Parathyroid adenoma (tissue), 2 donors: ENCODE results near the gene COL4A2.

Experiments
- H2AFZ ChIP-seq: fragments of 300-600 bp; sonication (generic); one replicate; pipeline ENCODE4 v1.7.0; 2017; ENCODE audit warnings: antibody characterized with exemption, mild to moderate bottlenecking
- H3K27ac ChIP-seq: fragments of 300-600 bp; sonication (generic); one replicate; pipeline ENCODE4 v1.7.0; 2017
- H3K27me3 ChIP-seq: fragments of 300-600 bp; sonication (generic); one replicate; pipeline ENCODE4 v1.7.0; 2017; ENCODE audit warnings: low read length; ENCODE audit not compliant: control insufficient read depth, insufficient read depth
- H3K36me3 ChIP-seq: fragments of 300-600 bp; sonication (generic); one replicate; pipeline ENCODE4 v1.7.0; 2017; ENCODE audit warnings: low read length; ENCODE audit not compliant: control insufficient read depth, insufficient read depth
- H3K4me1 ChIP-seq: fragments of 300-600 bp; sonication (generic); one replicate; pipeline ENCODE4 v1.7.0; 2017; ENCODE audit warnings: control low read depth
- H3K4me2 ChIP-seq: fragments of 300-600 bp; sonication (generic); one replicate; pipeline ENCODE4 v1.7.0; 2017; ENCODE audit warnings: low read length
- H3K4me3 ChIP-seq: fragments of 300-600 bp; sonication (generic); one replicate; pipeline ENCODE4 v1.7.0; 2017; ENCODE audit warnings: low read depth, low read length
- H3K79me2 ChIP-seq: fragments of 300-600 bp; sonication (generic); one replicate; pipeline ENCODE4 v1.7.0; 2017; ENCODE audit warnings: control low read depth
- H3K9ac ChIP-seq: fragments of 300-600 bp; sonication (generic); one replicate; pipeline ENCODE4 v1.7.0; 2017; ENCODE audit warnings: mild to moderate bottlenecking
- H3K9me3 ChIP-seq: fragments of 300-600 bp; sonication (generic); one replicate; pipeline ENCODE4 v1.7.0; 2017; ENCODE audit warnings: low read length; ENCODE audit not compliant: control insufficient read depth
- TF ChIP-seq, protein P1 (sequence below): fragments of 300-600 bp; sonication (generic); IDR thresholded peaks from one replicate; pipeline ENCODE4 v1.7.0; 2017; ENCODE audit warnings: antibody characterized with exemption, mild to moderate bottlenecking
- donor health status: primary hyperparathyroidism.

The COL4A2 gene

DNA sequence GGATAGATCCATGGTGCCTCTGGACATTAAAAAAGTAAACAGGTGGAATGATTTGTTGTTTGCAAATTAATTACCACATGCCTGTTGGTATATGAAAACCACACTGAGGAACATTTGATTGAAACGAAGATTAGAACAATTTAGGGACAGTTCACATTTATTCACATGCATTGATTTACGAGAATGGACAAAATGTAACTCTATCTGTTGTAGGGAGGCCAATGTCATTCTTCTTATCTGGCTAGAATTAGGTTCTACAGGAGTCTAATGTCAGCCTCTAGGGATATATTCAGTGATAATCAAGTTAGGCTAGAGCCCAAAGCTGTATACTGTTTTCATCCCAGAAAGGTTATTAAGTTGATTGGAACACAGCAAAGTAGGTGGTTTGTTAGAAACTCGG is 125.4 kb downstream of the COL4A2 start:
- TF ChIP-seq, protein P1, sequence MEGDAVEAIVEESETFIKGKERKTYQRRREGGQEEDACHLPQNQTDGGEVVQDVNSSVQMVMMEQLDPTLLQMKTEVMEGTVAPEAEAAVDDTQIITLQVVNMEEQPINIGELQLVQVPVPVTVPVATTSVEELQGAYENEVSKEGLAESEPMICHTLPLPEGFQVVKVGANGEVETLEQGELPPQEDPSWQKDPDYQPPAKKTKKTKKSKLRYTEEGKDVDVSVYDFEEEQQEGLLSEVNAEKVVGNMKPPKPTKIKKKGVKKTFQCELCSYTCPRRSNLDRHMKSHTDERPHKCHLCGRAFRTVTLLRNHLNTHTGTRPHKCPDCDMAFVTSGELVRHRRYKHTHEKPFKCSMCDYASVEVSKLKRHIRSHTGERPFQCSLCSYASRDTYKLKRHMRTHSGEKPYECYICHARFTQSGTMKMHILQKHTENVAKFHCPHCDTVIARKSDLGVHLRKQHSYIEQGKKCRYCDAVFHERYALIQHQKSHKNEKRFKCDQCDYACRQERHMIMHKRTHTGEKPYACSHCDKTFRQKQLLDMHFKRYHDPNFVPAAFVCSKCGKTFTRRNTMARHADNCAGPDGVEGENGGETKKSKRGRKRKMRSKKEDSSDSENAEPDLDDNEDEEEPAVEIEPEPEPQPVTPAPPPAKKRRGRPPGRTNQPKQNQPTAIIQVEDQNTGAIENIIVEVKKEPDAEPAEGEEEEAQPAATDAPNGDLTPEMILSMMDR, result no peak
- Histone ChIP-seq H3K4me2 (no peak overlapping the region), H3K27me3 (no peaks in the 10 kb centered on the region), H3K9me3 (no peaks in the 10 kb centered on the region), H3K4me3 (no peak overlapping the region), H3K79me2 (no peaks in the 10 kb centered on the region), H2AFZ (no peak overlapping the region), H3K27ac (no peak overlapping the region), H3K36me3 (no peaks in the 10 kb centered on the region), H3K4me1 (no peaks in the 10 kb centered on the region), H3K9ac (no peak overlapping the region)

DNA sequence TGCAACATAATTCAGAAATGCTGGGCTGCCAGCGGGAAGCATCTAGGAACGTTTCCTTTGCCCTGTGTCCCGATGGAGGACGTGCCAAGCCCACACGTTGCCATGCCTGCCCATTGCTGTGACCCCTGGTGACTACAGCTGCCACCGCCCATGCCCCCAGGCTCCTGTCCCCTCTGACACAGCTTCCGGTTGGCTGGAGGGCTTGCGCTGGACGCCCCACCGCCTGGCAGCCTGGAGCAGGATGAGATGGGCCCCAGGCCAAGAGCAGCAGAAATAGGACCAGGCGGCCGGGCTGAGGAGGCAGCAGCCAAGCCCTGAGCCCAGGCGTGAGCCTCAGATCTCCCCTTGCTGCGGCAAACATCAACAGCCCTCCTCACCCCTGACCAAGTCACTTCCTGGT is 125.9 kb downstream of the COL4A2 start:
- TF ChIP-seq, protein P1, result no peak
- Histone ChIP-seq H3K4me1 (no peaks in the 10 kb centered on the region), H3K79me2 (no peaks in the 10 kb centered on the region), H3K4me2 (no peak overlapping the region), H3K27ac (no peak overlapping the region), H3K36me3 (no peaks in the 10 kb centered on the region), H3K9me3 (no peaks in the 10 kb centered on the region), H2AFZ (no peak overlapping the region), H3K9ac (no peak overlapping the region), H3K27me3 (no peaks in the 10 kb centered on the region), H3K4me3 (no peak overlapping the region)

DNA sequence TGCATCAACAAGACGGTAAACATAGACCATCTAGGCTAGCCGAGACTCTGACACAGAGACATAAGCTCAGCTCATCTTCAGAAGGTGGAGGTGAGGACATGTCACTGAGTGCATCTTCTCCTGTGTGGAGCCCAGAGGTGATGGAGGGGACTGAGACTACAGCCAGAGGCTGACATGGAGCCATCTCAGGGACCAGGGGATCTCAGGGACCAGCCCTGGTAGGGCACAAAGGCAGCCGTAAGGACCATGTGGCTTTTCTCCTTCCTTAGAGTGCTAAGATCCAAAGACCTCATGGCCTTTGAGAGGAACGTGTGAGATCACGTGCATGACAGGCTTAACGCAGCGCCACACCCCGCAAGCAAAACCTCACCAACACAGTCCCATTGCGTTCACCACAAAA is 127.5 kb downstream of the COL4A2 start:
- H2AFZ ChIP-seq, result no peak overlapping the region
- H3K9ac ChIP-seq, result no peak overlapping the region
- H3K27ac ChIP-seq, result no peak overlapping the region
- H3K79me2 ChIP-seq, result no peaks in the 10 kb centered on the region
- H3K36me3 ChIP-seq, result no peaks in the 10 kb centered on the region
- H3K4me1 ChIP-seq, result no peaks in the 10 kb centered on the region
- H3K4me3 ChIP-seq, result no peak overlapping the region
- no peaks in the 10 kb centered on the region for H3K9me3 ChIP-seq
- no peaks in the 10 kb centered on the region for H3K27me3 ChIP-seq
- TF ChIP-seq, protein P1, result no peak
- H3K4me2 ChIP-seq, result no peak overlapping the region

DNA sequence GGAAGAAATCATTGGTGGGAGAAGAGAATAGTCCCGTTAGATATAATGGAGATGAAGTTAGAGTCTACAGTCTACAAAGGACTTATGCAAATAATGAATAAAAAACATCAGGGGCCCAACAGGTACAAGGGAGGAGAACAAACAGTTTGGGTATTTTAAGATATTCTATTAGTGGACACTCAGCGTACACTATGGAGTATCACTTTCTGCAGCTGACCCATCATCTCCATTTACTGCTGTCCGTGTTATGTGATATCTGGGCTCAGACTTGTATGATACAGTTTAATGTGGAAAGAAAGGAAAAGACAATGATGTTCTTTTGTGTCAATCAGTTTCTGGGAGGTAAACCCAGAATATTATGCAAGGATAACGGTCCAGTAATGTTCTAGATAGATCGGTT is 128.2 kb downstream of the COL4A2 start:
- Histone ChIP-seq H3K36me3 (no peaks in the 10 kb centered on the region), H3K79me2 (no peaks in the 10 kb centered on the region), H3K9ac (no peak overlapping the region)

DNA sequence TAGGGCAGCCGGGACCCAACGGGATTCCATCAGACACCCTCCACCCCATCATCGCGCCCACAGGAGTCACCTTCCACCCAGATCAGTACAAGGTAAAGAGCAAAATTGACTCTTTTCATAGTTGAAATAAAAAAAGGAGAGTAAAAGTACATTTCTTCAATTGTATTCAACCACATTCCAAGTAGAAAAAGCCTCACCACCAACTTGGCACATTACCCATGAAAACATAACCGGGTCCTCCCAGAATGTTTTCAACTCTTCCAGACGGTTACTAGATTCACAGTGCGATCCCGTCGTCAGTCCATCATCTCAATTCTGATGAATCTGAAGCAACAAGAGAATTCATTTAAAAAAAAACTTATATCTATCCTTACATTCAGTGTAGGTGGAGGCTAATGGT is 129.2 kb downstream of the COL4A2 start:
- TF ChIP-seq, protein P1, result no peak
- no peak overlapping the region for H3K4me3 ChIP-seq
- no peaks in the 10 kb centered on the region for H3K4me1 ChIP-seq
- no peaks in the 10 kb centered on the region for H3K79me2 ChIP-seq
- no peak overlapping the region for H3K4me2 ChIP-seq
- no peaks in the 10 kb centered on the region for H3K27me3 ChIP-seq
- no peaks in the 10 kb centered on the region for H3K9me3 ChIP-seq
- H3K36me3 ChIP-seq, result no peaks in the 10 kb centered on the region
- H3K9ac ChIP-seq, result no peak overlapping the region
- no peak overlapping the region for H2AFZ ChIP-seq
- H3K27ac ChIP-seq, result no peak overlapping the region

More for the DNA sequence above, 128.2 kb downstream of the COL4A2 start:
- Histone ChIP-seq H3K27ac (no peak overlapping the region), H3K4me2 (no peak overlapping the region), H3K4me3 (no peak overlapping the region), H3K27me3 (no peaks in the 10 kb centered on the region), H3K9me3 (no peaks in the 10 kb centered on the region), H3K4me1 (no peaks in the 10 kb centered on the region), H2AFZ (no peak overlapping the region)
- TF ChIP-seq, protein P1, result no peak
